Stimulated activated CD8-positive, alpha-beta memory T cell treated with anti-CD3 and anti-CD28 coated beads, Interleukin-12 subunit alpha, Interleukin-12 subunit beta, amount 100 ng/mL, for 24 hours (primary cell): ENCODE results near the gene PHLDB3.
A peak's percentile ranks its signal among the peaks of the same experiment; 100 is the strongest.
"Not testable (repeated sequence)": the region's sequence is repeated elsewhere in the genome, so short reads cannot be mapped to it uniquely, and the experiment has no call there.

Experiments used
- DNase-seq: peaks from one replicate; pipeline ENCODE4 v3.0.0-alpha.2; 2020; ENCODE audit errors: extremely low read depth

The PHLDB3 gene

GRCh38 chr19:43527860-43528622, 23.5 kb upstream of the PHLDB3 start:
- DNase-seq = no peak

- peak; percentile 52 for DNase-seq
Measured at GRCh38 chr19:43526884-43527859, 22.6 kb upstream of the PHLDB3 start, which contains the start of gene ETHE1. ETHE1 (minus strand) TSS chr19:43527201; CDS start chr19:43527177, 24 bp downstream.

GRCh38 chr19:43525836-43526771, 21.6 kb upstream of the PHLDB3 start:
- no peak for DNase-seq

GRCh38 chr19:43524922-43525835, 20.6 kb upstream of the PHLDB3 start:
- no peak for DNase-seq

GRCh38 chr19:43523696-43524095, 19.1 kb upstream of the PHLDB3 start:
- not testable (repeated sequence) for DNase-seq

GRCh38 chr19:43522929-43523328, 18.4 kb upstream of the PHLDB3 start:
- DNase-seq = no peak

- peak; percentile 63 for DNase-seq
Measured at GRCh38 chr19:43519436-43520088, 15.0 kb upstream of the PHLDB3 start.

GRCh38 chr19:43518051-43518450, 13.5 kb upstream of the PHLDB3 start:
- no peak for DNase-seq

- not testable (repeated sequence) for DNase-seq
Measured at GRCh38 chr19:43512399-43512798, 7.9 kb upstream of the PHLDB3 start.

GRCh38 chr19:43511324-43511723, 6.8 kb upstream of the PHLDB3 start:
- no peak for DNase-seq

- no peak for DNase-seq
Measured at GRCh38 chr19:43510713-43511112, 6.2 kb upstream of the PHLDB3 start.

- no peak for DNase-seq
Measured at GRCh38 chr19:43507880-43508279, 3.3 kb upstream of the PHLDB3 start.

GRCh38 chr19:43506629-43507028, 2.1 kb upstream of the PHLDB3 start:
- DNase-seq = no peak

- DNase-seq = no peak
Measured at GRCh38 chr19:43505941-43506340, 1.4 kb upstream of the PHLDB3 start.

- DNase-seq = no peak
Measured at GRCh38 chr19:43505186-43505456, 575 bp upstream of the PHLDB3 start.

- peak; percentile 99 for DNase-seq
Measured at GRCh38 chr19:43503501-43504425, 783 bp downstream of the PHLDB3 start.

GRCh38 chr19:43502419-43502976, 2.0 kb downstream of the PHLDB3 start:
- DNase-seq = no peak

- no peak for DNase-seq
Measured at GRCh38 chr19:43501661-43502418, 2.7 kb downstream of the PHLDB3 start.
